M059J (cell line): Measurements from ENCODE around the gene CISTR. TPM values are rescaled to one million over a fixed set of nuclear protein-coding genes. Genes with fewer than 3 reads are reported as not detected.
"Not testable (repeated sequence)": the region's sequence is repeated elsewhere in the genome, so short reads cannot be mapped to it uniquely, and the experiment has no call there.

ENCODE experiments used
- DNase-seq: peaks from one replicate; pipeline ENCODE4 v3.0.0-alpha.2; 2012; ENCODE audit warnings: low read depth
- total RNA-seq: library from RNA; depleted of rRNA; stranded (reverse); fragments of >200 nt; shearing (Covaris generic); gene quantifications from 2 replicates; pipeline ENCODE4 v1.2.3, GENCODE V29; 2014

The CISTR gene
- total RNA-seq, 1 experiment from 2014 or later = not detected

- not testable (repeated sequence) for DNase-seq
Measured at GRCh38 chr12:53762793-53763192, 11.0 kb upstream of the CISTR start.

DNA sequence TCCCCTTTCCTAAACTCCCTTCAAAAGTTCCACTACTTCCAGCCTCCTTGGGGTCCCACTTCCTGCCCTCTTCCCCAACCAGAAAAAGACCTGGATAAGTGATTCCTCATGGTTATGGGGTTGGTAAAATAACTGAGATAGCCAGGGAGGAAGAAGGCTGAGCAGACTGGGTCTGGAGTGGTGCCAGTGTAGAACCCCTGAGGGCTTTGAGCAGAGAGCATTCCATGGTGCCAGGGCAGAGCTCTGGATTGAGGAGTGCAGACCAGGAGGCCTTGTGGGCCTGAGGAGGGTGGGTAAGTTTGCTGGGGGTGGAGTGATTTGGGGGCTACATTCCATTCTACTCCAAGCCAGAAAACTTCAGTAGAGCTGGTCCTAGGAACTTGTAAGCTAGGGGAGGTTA is 9.5 kb upstream of the CISTR start:
- peak; percentile 64 for DNase-seq

- DNase-seq = no peak
Measured at GRCh38 chr12:53759261-53759660, 7.5 kb upstream of the CISTR start.

GRCh38 chr12:53758730-53759103 is 6.9 kb upstream of the CISTR start:
- no peak for DNase-seq

GRCh38 chr12:53758081-53758729 is 6.4 kb upstream of the CISTR start:
- no peak for DNase-seq

DNA sequence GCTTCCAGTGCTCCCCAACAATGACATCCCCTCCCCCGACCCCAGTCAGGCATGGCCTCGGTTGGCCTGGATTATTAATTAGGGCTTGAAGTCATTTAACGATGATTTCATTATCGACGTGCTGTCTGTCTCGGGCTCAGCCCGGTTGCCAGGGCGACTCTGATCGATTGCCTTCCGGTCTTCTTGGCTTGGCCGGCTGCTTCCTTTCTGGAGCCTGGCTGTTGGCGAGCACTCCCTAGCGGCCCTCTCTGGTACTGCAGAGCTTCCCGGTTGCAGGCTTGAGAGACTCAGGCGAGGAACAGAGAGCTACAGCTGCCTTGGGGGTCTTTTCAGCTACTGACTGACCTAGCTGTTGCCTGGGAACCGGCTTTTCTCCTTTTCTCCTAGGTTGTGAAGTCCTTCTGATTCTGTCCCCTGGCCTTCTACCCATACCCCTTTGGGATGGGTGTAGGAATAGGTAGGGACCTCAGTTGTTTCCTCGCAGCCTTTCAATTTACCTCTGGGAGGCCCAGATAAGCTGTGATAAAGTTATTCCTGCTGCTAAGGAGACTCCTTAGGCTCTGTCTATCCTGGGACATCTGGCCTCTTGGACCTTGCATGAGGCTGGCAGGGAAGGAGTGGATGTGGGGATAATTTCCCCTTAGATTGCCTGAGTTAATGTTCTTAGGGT is 5.5 kb upstream of the CISTR start:
- peak; percentile 38 for DNase-seq

DNA sequence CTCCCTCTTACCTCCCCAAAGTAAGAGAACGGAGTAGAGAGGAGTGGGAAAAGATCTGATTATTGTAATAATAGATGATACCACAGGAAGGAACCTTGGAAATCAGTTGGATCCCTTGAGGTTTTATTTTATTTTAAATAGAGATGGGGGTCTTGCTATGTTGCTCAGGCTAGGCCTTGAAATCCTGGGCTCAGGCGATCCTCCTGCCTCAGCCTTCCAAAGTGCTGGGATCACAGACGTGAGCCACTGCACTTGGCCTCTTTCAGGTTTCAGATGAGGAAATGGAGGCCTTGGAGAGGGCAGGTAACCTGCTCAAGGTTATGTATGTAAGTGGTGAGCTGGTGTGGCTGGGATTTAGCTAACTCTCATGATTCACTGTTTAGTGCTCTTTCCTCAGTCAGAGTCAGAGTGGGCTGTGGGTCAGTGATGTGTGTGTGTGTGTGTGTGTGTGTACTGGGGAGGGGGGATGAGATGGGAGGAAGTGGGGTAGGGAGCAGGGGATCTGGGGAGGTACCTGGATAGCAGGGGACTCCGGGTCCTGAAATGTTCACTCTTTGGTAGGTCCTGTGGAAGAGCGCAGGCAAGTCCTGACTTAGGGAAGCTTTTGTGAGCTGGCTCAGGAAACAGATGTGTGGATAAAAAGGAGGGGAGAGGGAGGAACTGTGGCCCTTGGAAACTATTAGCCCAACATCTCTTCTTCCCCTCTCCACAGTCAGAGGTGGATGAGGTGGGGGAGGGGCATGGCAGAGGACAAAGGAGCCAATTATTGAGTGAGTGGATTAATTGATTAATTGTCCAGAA is 4.7 kb upstream of the CISTR start:
- DNase-seq = no peak

DNA sequence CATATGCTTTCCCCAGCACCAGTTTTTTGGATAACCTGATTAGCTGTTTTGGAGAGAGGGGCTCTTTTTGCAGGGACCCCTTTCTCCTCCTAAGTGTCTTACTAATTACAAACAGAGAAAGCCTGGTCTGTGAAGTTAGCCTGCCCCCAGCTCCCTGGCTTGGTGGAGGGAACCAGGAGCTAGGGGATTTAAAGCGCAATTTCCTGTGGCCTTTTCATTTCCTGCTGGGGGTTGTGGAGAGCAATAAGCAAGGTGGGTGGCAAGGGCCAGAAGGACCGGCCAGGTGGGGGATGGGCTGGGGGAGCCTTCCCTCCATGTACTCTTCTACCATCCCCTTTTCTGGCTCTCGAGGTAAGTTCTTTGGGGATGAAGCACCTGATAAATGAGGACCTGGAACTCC is 4.1 kb upstream of the CISTR start:
- no peak for DNase-seq

DNA sequence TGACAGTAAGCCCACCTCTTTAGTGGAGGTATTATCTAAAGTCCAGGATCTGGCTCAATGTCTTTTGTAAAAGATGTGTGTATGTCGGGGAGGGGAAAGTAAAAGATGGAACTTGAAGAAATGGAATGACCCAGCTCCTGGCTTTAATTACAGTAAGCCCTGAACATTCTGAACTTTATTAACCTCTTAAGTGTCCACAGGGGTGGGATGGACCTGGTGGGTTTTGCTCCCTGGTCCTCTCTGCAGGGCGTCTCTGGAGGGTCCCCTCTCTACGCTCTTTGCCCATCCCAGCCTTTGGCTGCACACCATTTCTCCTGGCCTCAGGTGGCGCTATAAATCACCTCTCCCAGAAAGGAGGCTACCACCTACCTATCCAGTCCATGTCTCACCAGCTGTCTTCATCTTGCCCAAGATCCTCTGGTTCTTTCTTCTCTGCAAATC is 3.7 kb upstream of the CISTR start:
- DNase-seq = no peak

DNA sequence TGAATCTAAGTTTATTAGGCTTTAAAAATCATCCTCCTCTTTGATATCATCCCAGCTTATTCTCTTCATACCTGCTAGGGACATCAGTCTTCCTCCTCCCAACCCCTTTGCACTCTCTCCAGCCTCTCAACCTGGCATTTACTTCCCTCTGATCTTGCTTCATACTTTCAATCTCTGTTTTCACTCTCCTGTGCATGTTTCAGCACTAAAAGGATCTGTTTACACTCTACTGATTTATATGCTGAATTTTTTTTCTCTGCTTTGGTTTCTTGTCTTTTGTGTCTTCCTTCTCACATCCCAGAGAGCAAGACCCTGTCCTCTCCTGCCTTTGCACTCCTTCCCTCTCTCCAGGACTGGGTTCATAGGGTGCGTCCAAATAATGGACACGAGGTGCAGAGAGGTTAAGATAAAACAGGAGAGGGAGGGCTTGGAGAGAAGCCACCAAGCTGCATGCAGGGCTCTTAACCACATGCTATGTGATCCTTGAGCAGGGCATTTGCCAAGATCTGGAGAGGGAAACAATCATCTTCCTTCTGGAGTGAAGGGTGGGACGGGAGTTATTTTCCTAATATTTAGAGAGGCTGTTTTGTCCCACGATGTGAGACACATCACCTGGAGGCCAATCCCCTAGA is 3.0 kb upstream of the CISTR start:
- peak; percentile 69 for DNase-seq

- no peak for DNase-seq
Measured at GRCh38 chr12:53754188-53754585, 2.4 kb upstream of the CISTR start.

DNA sequence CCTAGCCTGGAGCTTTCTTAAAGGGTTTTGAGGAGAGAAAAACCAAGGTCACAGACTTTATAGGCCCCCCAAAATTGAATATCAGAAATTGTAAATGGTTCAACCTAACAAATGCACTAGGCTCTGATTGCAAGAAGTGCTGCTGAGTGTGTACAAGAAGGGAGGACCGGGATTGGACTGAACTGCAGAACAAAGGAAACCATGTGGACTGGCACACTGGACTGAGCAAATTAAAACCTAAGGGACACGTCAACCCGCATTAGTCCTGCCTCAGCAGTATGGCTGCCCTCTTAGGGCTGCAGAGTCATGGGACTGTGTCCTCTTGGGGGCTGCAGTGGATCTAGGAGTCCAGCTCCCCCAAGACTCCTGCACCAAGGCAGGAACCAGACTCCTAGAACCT is 842 bp upstream of the CISTR start:
- DNase-seq = no peak

DNA sequence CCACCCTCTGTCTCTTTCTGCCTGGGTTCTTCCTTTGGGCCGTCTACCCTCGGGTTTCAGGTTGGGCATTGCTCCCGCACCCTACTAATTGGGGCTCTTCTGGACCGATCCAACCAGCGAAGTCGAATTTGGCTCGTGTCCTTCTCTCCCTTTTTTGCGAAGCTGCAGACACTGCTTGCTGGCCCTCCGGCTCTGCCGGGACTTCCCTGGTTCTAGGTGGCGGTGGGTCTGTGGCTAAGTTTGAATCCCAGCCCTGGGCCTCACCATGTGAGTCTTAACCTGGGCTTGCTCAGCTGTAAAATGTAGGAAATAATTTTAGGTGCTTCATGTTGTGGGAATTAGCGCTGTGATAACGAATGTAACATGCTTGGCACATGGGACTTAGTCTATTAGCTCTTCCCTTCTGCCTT is 418 bp upstream of the CISTR start:
- no peak for DNase-seq

DNA sequence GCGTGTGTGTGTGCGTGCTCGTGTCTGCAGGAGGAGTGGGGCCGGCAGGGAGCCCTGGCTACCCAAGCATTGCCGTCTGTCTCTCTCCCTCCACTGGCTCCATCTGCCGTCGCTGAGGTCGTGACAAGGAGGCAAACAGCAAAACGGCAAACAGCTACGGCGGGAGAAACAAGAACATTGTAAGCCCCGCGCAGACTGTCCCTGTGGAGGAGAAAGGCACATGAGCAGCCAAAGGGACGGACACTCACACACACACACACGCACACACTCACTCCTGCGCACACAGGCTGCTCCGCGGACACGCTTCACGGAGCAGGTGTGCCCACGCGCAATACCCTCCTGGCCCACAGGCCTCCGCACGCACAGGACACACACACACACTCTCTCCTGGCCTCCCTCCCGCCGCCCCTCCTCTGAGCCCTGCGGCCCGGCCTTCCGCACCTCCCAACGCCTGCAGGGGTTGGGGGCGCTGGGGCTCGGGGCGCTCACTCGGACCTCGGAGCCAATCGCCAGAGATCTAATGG is 905 bp downstream of the CISTR start:
- DNase-seq = no peak

DNA sequence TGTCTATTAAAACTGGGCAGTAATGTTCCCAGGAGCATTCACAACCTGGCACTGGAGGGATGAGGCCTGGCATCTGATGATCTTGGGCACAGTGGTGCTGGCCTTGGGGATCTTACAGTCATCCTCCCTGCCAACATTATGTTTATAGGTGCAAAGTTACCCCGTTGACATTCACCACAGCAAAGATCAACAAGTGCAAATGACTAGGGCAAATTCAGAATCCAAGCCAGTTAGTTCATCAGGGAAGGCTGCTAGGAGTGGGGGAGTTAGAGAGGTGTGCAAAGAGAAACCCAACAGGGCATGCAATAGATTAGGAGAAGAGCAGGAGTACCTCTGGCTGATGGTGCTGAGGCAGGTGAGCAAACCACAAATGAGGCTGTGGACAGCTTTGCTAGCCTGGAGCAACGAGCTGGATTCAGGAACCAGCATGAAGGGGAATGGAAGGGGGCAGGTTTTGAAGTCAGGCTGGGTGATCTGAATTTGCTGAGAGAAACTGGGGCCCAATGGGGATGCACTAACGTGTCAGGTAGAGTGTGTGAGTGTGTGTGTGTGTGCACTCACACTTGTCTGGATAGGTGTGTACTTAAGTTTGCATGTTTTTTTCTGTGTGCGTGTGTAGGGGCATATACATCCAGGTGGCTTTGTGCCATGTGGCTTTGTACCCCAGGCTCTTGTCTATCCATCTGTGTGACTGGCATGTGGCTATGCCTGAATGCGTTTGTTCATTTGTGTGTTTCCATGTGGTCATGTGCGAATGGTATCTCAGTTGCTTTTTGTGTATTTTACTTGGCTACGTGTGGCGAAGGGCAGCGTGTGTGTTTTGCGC is 1.6 kb downstream of the CISTR start:
- no peak for DNase-seq

DNA sequence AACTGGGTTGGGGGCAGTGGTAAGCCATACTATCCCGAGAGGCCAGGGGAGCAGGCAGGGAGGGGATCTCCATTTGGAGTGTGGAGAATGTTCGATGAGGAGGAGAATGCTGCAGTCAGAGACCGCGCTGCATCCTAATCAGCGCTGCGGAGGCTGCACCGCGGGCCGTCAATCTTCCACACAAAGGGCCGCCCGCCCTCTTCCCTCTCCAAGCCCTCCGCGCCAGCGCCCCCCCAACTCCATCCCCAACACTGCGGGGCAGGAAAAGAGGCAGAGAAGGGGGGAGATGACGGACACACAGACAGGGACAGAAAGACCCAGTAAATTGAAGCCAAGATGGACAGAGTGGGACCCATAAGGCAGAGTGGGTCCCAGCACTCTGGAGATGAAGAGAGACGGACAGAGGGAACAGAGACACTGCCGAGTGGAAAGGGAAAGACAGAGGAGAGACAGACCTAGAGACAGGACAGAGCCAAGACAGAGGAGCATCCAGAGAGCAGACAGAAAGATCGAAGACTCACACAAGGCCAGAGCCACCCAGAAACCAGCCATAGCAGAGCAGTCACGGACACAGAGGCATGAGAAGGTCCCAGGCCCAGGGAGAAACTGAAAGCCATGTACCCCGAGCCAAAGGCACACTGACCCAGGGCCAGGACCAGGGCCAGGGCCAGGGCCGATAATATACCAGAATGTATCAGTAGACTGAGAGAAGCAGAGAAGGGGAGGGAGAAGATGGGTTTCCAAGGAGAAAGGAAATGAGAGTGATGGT is 3.5 kb downstream of the CISTR start:
- no peak for DNase-seq

DNA sequence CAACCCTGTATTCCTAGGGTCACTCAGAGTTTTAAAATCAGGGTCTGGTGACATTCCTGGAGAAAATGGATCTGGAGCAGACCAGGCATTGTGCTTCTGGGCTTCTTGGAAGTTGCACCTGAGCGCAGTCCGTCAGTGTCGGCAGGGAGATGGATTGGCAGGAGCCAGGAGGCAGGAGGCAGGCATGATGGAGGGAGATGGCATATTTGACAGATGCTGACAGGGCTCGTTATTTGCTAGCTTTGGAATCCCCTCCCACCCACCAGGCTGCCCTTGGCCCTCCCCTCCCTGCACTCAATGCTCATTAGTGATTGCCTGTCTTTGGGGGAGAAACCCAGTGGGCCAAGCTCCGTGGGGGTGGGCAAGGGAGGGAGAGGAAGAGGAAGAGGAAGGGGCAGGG is 4.7 kb downstream of the CISTR start:
- DNase-seq = no peak

DNA sequence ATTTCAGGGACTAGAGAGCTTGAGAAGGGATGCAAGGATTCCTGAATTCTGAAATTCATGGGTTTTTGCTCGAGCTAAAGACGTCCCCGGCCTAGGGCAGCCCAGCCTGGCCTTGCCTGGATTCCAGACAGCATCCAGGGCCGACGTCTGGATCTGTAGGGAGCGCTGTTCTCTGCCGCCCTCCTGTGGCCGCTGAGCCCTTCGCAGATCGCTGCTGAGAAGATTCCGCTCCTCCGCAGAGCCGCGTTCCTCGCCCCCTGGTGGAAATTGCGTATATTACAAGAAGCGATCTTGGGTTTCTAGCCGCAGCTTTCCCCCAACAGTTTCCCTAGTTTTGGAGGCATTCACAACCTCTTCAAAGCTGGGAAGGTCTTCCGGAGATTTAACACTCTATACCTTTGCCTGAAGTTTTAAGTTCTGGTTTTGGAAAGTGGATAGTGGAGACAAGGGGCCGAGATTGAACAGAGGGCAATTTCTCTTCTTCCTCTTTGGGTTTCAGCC is 5.1 kb downstream of the CISTR start:
- peak; percentile 80 for DNase-seq

GRCh38 chr12:53744751-53745150 is 7.0 kb downstream of the CISTR start:
- DNase-seq = no peak

- DNase-seq = no peak
Measured at GRCh38 chr12:53744130-53744441, 7.7 kb downstream of the CISTR start.
